ENCODE measurements around the gene GASK1A. TPM values are rescaled to one million over a fixed set of nuclear protein-coding genes. Genes with fewer than 3 reads are reported as not detected.
A peak's percentile ranks its signal among the peaks of the same experiment; 100 is the strongest.

The GASK1A gene
- total RNA-seq, 1 donor from 2014 or later: 2.1 TPM

DNA sequence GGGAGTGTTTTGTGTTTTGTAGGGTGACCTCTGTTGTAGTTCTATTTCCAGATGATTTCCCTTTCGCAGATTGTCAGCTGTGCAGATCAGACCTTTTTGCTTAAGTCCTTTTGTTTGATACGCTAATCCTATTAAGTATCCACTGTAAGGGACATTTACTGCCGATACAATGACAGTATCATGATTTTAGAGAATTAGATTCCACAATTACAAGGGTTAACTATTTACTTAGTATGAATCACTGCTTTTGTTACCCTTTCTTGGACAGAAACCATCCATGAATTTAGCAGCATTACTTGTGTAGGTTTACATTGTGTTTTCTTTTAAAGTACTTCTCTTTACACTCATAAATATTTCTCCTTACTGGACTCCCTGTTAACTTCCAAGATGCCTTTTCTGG is 41.8 kb upstream of the GASK1A start:
- H3K9me3 Mint-ChIP-seq: no peaks in the 10 kb centered on the region
- no peak for DNase-seq (ENCODE audit: low read depth, low spot score)
- H3K4me1 Mint-ChIP-seq: no peaks in the 10 kb centered on the region
- H3K36me3 Mint-ChIP-seq (ENCODE audit: low read depth): no peaks in the 10 kb centered on the region
- no peak for TF ChIP-seq CTCF (conservative IDR thresholded peaks at IDR 0.05)
- H3K4me3 Mint-ChIP-seq: no peak overlapping the region
- H3K27ac Mint-ChIP-seq (ENCODE audit: unreplicated experiment): no peak overlapping the region
- H3K27me3 Mint-ChIP-seq (ENCODE audit: low read depth): peaks cover 4% of the 10 kb centered on the region

DNA sequence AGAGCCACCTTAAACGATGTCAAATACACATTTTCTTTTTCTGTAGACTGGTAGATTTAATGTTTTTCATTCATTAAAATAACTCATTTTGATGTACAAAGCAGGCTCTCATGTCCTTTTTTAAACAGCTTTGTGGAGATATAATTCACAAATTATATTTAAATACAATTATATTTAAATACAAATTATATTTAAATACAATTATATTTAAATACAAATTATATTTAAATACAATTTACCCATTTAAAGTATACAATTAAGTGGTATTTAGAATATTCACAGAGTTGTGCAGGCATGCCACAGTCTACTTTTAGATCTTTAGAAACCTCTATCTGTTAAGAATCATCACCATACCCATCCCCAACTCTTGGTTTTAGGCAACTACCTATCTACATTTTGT is 36.4 kb upstream of the GASK1A start:
- H3K27ac Mint-ChIP-seq (ENCODE audit: unreplicated experiment): no peak overlapping the region
- H3K4me1 Mint-ChIP-seq: no peaks in the 10 kb centered on the region
- peaks cover 9% of the 10 kb centered on the region for H3K27me3 Mint-ChIP-seq (ENCODE audit: low read depth)
- TF ChIP-seq CTCF (conservative IDR thresholded peaks at IDR 0.05): no peak
- no peak overlapping the region for H3K4me3 Mint-ChIP-seq
- no peaks in the 10 kb centered on the region for H3K9me3 Mint-ChIP-seq
- no peak for DNase-seq (ENCODE audit: low read depth, low spot score)
- no peaks in the 10 kb centered on the region for H3K36me3 Mint-ChIP-seq (ENCODE audit: low read depth)

DNA sequence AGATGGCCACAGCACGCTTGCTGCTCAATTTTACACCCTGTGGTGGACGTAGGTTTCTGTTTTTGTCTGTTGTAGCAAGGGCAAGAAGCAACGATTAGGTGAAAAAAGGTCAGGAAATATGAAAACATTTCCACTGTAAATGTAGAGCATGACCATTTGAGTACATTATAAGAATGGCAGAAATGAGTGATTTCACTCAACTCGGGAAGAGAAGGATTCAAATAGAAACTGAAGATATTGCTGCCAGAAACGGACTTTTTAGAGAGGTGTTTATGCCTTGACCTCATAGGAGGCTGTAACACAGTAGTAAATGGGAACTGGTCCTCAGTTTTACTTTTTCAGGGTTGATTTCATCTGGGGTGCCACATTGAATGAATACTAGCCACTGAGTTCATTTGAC is 33.1 kb upstream of the GASK1A start:
- H3K27ac Mint-ChIP-seq (ENCODE audit: unreplicated experiment): no peak overlapping the region
- no peaks in the 10 kb centered on the region for H3K4me1 Mint-ChIP-seq
- no peak for DNase-seq (ENCODE audit: low read depth, low spot score)
- no peak overlapping the region for H3K4me3 Mint-ChIP-seq
- no peak for TF ChIP-seq CTCF (conservative IDR thresholded peaks at IDR 0.05)
- H3K27me3 Mint-ChIP-seq (ENCODE audit: low read depth): peaks cover 10% of the 10 kb centered on the region
- no peaks in the 10 kb centered on the region for H3K9me3 Mint-ChIP-seq
- H3K36me3 Mint-ChIP-seq (ENCODE audit: low read depth): no peaks in the 10 kb centered on the region

GRCh38 chr3:42957573-42957972 is 21.5 kb upstream of the GASK1A start:
- peak; percentile 28 for TF ChIP-seq CTCF (conservative IDR thresholded peaks at IDR 0.05)
- DNase-seq (ENCODE audit: low read depth, low spot score): no peak
- peaks cover 17% of the 10 kb centered on the region for H3K27me3 Mint-ChIP-seq (ENCODE audit: low read depth)

GRCh38 chr3:42960282-42960681 is 18.8 kb upstream of the GASK1A start:
- no peak for TF ChIP-seq CTCF (conservative IDR thresholded peaks at IDR 0.05)
- Mint-ChIP-seq H3K9me3 (peaks cover 8% of the 10 kb centered on the region), H3K4me1 (no peaks in the 10 kb centered on the region), H3K4me3 (no peak overlapping the region), H3K36me3 (ENCODE audit: low read depth) (no peaks in the 10 kb centered on the region), H3K27ac (ENCODE audit: unreplicated experiment) (no peak overlapping the region), H3K27me3 (ENCODE audit: low read depth) (peaks cover 29% of the 10 kb centered on the region)
- no peak for DNase-seq (ENCODE audit: low read depth, low spot score)

More at GRCh38 chr3:42957573-42957972, 21.5 kb upstream of the GASK1A start:
- Mint-ChIP-seq H3K9me3 (peaks cover 11% of the 10 kb centered on the region), H3K27ac (ENCODE audit: unreplicated experiment) (no peak overlapping the region), H3K4me3 (no peak overlapping the region), H3K36me3 (ENCODE audit: low read depth) (no peaks in the 10 kb centered on the region), H3K4me1 (no peaks in the 10 kb centered on the region)

- TF ChIP-seq CTCF (conservative IDR thresholded peaks at IDR 0.05): no peak
- Mint-ChIP-seq H3K4me3 (no peak overlapping the region), H3K27me3 (ENCODE audit: low read depth) (peaks cover 33% of the 10 kb centered on the region), H3K9me3 (peaks cover 6% of the 10 kb centered on the region), H3K36me3 (ENCODE audit: low read depth) (no peaks in the 10 kb centered on the region), H3K27ac (ENCODE audit: unreplicated experiment) (no peak overlapping the region), H3K4me1 (no peaks in the 10 kb centered on the region)
- no peak for DNase-seq (ENCODE audit: low read depth, low spot score)
These were observed 18.3 kb upstream of the GASK1A start for GRCh38 chr3:42960786-42961185.

Measured in neural crest cell (in vitro differentiated cells).